ENCODE data around the gene PAM16. TPM values are rescaled to one million over a fixed set of nuclear protein-coding genes. Genes with fewer than 3 reads are reported as not detected.

Gene PAM16
- total and polyA plus RNA-seq, 9 of the 15 experiments (the other 6 are each of a cell fraction or from before 2014, with no cell fraction given) = 38.7 to 273 (median 79.3) TPM

DNA sequence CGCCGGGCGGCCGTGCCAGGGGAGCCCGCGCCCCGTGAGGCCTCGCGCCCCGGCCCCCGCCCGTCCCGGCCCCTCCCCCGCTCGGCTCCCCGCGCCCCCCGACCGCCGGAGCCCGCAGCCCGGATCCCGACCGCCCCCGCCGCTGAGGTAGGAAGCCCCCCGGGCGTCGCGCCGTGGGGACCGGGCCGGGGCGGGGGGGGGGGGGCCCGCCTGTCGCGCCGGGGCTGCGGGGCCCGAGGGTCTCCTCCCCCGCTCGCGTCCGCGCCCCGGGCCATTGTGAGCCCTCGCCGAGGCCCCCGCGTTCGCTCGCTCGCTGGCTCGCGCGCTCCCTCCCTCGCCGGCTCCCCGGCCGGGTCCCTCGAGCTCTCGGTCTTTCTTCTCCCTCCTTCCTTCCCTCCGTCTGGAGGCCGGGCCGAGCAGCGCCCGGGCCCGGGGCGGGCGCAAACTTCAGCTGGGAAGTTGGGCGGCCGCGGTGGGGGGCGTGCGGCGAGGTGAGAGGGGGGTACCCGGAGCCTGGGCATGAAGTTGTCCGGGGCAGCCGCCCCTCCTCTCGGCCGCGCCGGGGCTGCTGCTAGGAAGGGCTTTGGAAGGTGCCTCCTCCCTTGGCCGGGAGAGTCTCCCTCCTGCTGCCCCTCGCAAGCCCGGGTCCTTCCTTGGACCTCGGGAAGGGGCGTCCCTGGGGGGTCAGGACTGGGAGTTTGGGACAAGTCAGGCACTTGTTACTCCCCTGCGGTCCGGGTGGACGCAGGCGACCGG is 34.8 kb downstream of the PAM16 start:
- CTCF ChIA-PET (ENCODE audit: low intra/inter-chr PET ratio) = no interaction called here
- DNase-seq (ENCODE audit: extremely low read depth in 1 of 4, low spot score in 3 of 4) (peak; percentile 59 to 69 (median 64)), ATAC-seq (peak; percentile 31), FAIRE-seq (no peak)
- Histone ChIP-seq H4K20me1 (replicated peaks; ENCODE audit: control insufficient read depth, insufficient read depth, low read length) (peaks cover under 1% of the 10 kb centered on the region), H3K36me3 (ENCODE audit: control insufficient read depth, insufficient read depth, low read length) (no peaks in the 10 kb centered on the region), H2AFZ (ENCODE audit: low read depth, low read length) (0 out of 2 replicates have a peak overlapping the region, but pooled peaks have one; percentile 34), H3K27me3 (ENCODE audit: control insufficient read depth in 2 of 2, insufficient read depth in 2 of 2, low read length in 2 of 2) (no peaks in the 10 kb centered on the region), H3K4me1 (replicated peaks in 1 of 2; ENCODE audit: control insufficient read depth in 2 of 2, insufficient read depth in 2 of 2, low read length in 2 of 2) (peaks cover 3 to 63% of the 10 kb centered on the region in 2 experiments; a peak in 3 of 5 replicates), H3K4me3 (peak overlapping the region; percentile 54), H3K79me2 (ENCODE audit: control insufficient read depth, insufficient read depth, low read length) (peaks cover 19% of the 10 kb centered on the region), H3K4me2 (ENCODE audit: insufficient read depth, low read length) (peak overlapping the region; percentile 59), H3K9ac (ENCODE audit: insufficient read depth in 1 of 2, low read depth in 2 of 2, low read length in 2 of 2) (peak overlapping the region; percentile 47 to 90; a peak in 3 of 4 replicates), H3K9me1 (ENCODE audit: control insufficient read depth, insufficient read depth, low read length) (no peaks in the 10 kb centered on the region), H3K9me3 (replicated peaks; ENCODE audit: control insufficient read depth, insufficient read depth, low read depth, low read length) (no peaks in the 10 kb centered on the region), H3K27ac (ENCODE audit: extremely low read depth, low read depth, low read length) (peak overlapping the region; percentile 51; the same call in 1 of the 3 replicates)
- BruUV-seq (replicated peaks) = no TSS peak
- 8% methylated on average over 26 of the region's 93 CpGs for WGBS (ENCODE audit: insufficient coverage, low coverage, missing lambda C conversion rate)
- POLR2A ChIA-PET = interaction anchor here (0.7 to 1.0 kb wide), 2 partner anchors 9 to 21 kb away, joined by 3 to 4 read pairs; no protein-coding TSS in a partner anchor
- in situ Hi-C loops (cut with MboI) (no loop called here), intact Hi-C loops (cut with micrococcal nuclease) (no loop called here)
- TF ChIP-seq, protein P1, sequence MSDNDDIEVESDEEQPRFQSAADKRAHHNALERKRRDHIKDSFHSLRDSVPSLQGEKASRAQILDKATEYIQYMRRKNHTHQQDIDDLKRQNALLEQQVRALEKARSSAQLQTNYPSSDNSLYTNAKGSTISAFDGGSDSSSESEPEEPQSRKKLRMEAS (CRISPR knock-in tag; IDR thresholded peaks at IDR 0.05) = no peak
- 0 out of 2 replicates have a peak, but pooled peaks have one; percentile 25 for TF ChIP-seq ZNF263 (CRISPR knock-in tag; IDR thresholded peaks at IDR 0.05; ENCODE audit: borderline replicate concordance)
- peak; percentile 57; the same call in 1 of the 2 replicates for TF ChIP-seq POLR2G (IDR thresholded peaks at IDR 0.05; ENCODE audit: low read depth, low read length)
- TF ChIP-seq, protein P2, sequence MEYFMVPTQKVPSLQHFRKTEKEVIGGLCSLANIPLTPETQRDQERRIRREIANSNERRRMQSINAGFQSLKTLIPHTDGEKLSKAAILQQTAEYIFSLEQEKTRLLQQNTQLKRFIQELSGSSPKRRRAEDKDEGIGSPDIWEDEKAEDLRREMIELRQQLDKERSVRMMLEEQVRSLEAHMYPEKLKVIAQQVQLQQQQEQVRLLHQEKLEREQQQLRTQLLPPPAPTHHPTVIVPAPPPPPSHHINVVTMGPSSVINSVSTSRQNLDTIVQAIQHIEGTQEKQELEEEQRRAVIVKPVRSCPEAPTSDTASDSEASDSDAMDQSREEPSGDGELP (CRISPR knock-in tag; IDR thresholded peaks at IDR 0.05; ENCODE audit: borderline replicate concordance) = peak; percentile 32; the same call in 1 of the 2 replicates
- TF ChIP-seq SMARCA4 (IDR thresholded peaks at IDR 0.05) = no peak
- peak; percentile 62; the same call in 1 of the 2 replicates for TF ChIP-seq RB1 (IDR thresholded peaks at IDR 0.05; ENCODE audit: low read depth)
- no peak for TF ChIP-seq ZNF274 (IDR thresholded peaks at IDR 0.05; ENCODE audit: borderline replicate concordance, low read depth, low read length)
- no peak for TF ChIP-seq KLF1 (tag; IDR thresholded peaks at IDR 0.05)
- TF ChIP-seq MEIS2 (IDR thresholded peaks at IDR 0.05; ENCODE audit: partially characterized antibody) = no peak
- TF ChIP-seq SLC30A9 (CRISPR knock-in tag; IDR thresholded peaks at IDR 0.05) = no peak
- no peak for TF ChIP-seq CEBPG (CRISPR knock-in tag; IDR thresholded peaks at IDR 0.05)
- no peak for TF ChIP-seq CEBPG (tag; conservative IDR thresholded peaks at IDR 0.05 in 1 of 2, IDR thresholded peaks at IDR 0.05 in 1 of 2)
- TF ChIP-seq RBFOX2 (IDR thresholded peaks at IDR 0.05; ENCODE audit: low read depth, low read length) = peak; percentile 57
- peak; percentile 23 for TF ChIP-seq FIP1L1 (IDR thresholded peaks at IDR 0.05; ENCODE audit: low read depth, low read length, poor library complexity, severe bottlenecking)
- TF ChIP-seq, protein P3, sequence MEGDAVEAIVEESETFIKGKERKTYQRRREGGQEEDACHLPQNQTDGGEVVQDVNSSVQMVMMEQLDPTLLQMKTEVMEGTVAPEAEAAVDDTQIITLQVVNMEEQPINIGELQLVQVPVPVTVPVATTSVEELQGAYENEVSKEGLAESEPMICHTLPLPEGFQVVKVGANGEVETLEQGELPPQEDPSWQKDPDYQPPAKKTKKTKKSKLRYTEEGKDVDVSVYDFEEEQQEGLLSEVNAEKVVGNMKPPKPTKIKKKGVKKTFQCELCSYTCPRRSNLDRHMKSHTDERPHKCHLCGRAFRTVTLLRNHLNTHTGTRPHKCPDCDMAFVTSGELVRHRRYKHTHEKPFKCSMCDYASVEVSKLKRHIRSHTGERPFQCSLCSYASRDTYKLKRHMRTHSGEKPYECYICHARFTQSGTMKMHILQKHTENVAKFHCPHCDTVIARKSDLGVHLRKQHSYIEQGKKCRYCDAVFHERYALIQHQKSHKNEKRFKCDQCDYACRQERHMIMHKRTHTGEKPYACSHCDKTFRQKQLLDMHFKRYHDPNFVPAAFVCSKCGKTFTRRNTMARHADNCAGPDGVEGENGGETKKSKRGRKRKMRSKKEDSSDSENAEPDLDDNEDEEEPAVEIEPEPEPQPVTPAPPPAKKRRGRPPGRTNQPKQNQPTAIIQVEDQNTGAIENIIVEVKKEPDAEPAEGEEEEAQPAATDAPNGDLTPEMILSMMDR (IDR thresholded peaks at IDR 0.05 in 2 of 3, conservative IDR thresholded peaks at IDR 0.05 in 1 of 3; ENCODE audit: insufficient read depth in 2 of 3, low read depth in 1 of 3, low read length in 3 of 3) = no peak
- TF ChIP-seq ZNF584 (CRISPR knock-in tag; IDR thresholded peaks at IDR 0.05; ENCODE audit: low read depth) = no peak
- peak; percentile 78; the same call in 1 of the 2 replicates for TF ChIP-seq ZBTB7A (IDR thresholded peaks at IDR 0.05; ENCODE audit: borderline replicate concordance, control insufficient read depth, low read depth, low read length)

All from K562 (cell line).